Tibial nerve (tissue), 4 donors: ENCODE data around the gene USP16.

ENCODE experiments used
- CTCF ChIP-seq, 5 experiments: fragments of 200-600 bp in 3 of 5; fragments of 450-650 bp in 2 of 5; sonication (generic) in 3 of 5; IDR thresholded peaks; one replicate each; pipeline ENCODE4 v1.5.1; 2016 to 2019; ENCODE audit warnings: antibody characterized with exemption in 5 of 5, mild to moderate bottlenecking in 3 of 5, moderate library complexity in 2 of 5
- EP300 ChIP-seq, 2 donors: sonication (generic); formaldehyde crosslinking; IDR thresholded peaks; one replicate each; pipeline ENCODE4 v1.6.1; 2017; ENCODE audit warnings: antibody characterized with exemption in 2 of 2, mild to moderate bottlenecking in 1 of 2

- TF ChIP-seq CTCF (IDR thresholded peaks at IDR 0.05) = no peak
- TF ChIP-seq EP300 (IDR thresholded peaks at IDR 0.05) = no peak
Measured at GRCh38 chr21:29029524-29029923, 5.1 kb downstream of the USP16 start.
